Breast epithelium (tissue), 4 donors: Measurements from ENCODE around the gene ABCA4. TPM values are rescaled to one million over a fixed set of nuclear protein-coding genes. Genes with fewer than 3 reads are reported as not detected.

Experiments used
- DNase-seq, 2 donors: peaks; one replicate each; pipeline ENCODE4 v3.0.0-alpha.2; 2019; ENCODE audit warnings: low spot score in 2 of 2
- H3K27ac ChIP-seq, 2 donors: fragments of 200-600 bp; sonication (generic) in 1 of 2; one replicate each; pipeline ENCODE4 v1.5.1; 2016 to 2019; ENCODE audit warnings: mild to moderate bottlenecking in 1 of 2
- H3K27me3 ChIP-seq, 2 donors: fragments of 200-600 bp; sonication (generic) in 1 of 2; one replicate each; pipeline versions ENCODE4 v1.5.1 to v1.6.0; 2017 to 2019; ENCODE audit warnings: control low read depth in 1 of 2, mild to moderate bottlenecking in 1 of 2
- H3K36me3 ChIP-seq: fragments of 200-600 bp; one replicate; pipeline ENCODE4 v1.5.1; 2019
- H3K4me1 ChIP-seq, 2 donors: fragments of 200-600 bp; sonication (generic); one replicate each; pipeline ENCODE4 v1.5.1; 2016 to 2019; ENCODE audit warnings: control low read depth in 1 of 2
- H3K4me3 ChIP-seq, 3 donors: fragments of 200-600 bp; sonication (generic); 1 replicate in 2 of 3; 2 replicates in 1 of 3; pipeline ENCODE4 v1.5.1; 2016 to 2019; ENCODE audit warnings: mild to moderate bottlenecking in 3 of 3, moderate library complexity in 2 of 3
- H3K9me3 ChIP-seq, 2 donors: fragments of 200-600 bp; sonication (generic) in 1 of 2; one replicate each; pipeline ENCODE4 v1.5.1; 2016 to 2019; ENCODE audit warnings: control low read depth in 1 of 2
- POLR2A ChIP-seq: fragments of 450-650 bp; IDR thresholded peaks from one replicate; pipeline ENCODE4 v1.6.1; 2016; ENCODE audit warnings: antibody characterized with exemption, mild to moderate bottlenecking, moderate library complexity
- POLR2AphosphoS5 ChIP-seq, 3 donors: sonication (generic); formaldehyde crosslinking; IDR thresholded peaks; one replicate each; pipeline ENCODE4 v1.6.1; 2017; ENCODE audit warnings: antibody characterized with exemption in 3 of 3
- intact Hi-C: fragments of 100-400 bp; cut with DNase I; formaldehyde crosslinking; loops from one replicate; pipeline ENCODE4 v1.15.1; 2023; ENCODE audit warnings: low total_unique reads
- total RNA-seq, 3 donors: library from RNA; depleted of rRNA; stranded (reverse); fragments of >200 nt; gene quantifications; one replicate each; pipeline ENCODE4 v1.1.0, GENCODE V29; 2016
- TF ChIP-seq, protein P1 (sequence below), 3 donors: fragments of 450-650 bp; IDR thresholded peaks; one replicate each; pipeline ENCODE4 v1.5.1; 2016 to 2017; ENCODE audit warnings: antibody characterized with exemption in 3 of 3, mild to moderate bottlenecking in 3 of 3, moderate library complexity in 3 of 3

The ABCA4 gene
- total RNA-seq, 3 donors from 2014 or later: 0.16 to 3.5 (median 1.3) TPM

DNA sequence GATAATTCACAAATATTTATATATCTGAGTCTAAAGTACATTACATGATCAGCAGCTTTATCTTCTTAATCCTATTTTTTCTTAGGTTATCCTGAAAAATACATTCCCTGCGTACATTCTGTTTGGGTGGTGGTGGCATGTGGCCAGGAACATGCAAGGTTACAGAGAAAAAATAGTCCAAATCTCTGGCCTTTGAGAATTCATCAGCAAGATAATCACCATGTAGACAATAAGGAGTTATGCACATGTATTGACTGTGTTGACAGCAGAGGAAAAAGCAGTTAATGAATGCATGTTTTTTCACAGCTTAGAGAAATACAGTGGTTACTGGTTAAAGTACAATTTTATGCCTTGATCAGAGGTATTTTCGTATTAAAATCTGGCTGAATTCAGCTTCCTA lies 49.0 kb downstream of the ABCA4 start:
- no peak overlapping the region for H3K4me3 ChIP-seq
- no peak for DNase-seq
- no peak for TF ChIP-seq POLR2AphosphoS5 (IDR thresholded peaks at IDR 0.05)
- TF ChIP-seq, protein P1, sequence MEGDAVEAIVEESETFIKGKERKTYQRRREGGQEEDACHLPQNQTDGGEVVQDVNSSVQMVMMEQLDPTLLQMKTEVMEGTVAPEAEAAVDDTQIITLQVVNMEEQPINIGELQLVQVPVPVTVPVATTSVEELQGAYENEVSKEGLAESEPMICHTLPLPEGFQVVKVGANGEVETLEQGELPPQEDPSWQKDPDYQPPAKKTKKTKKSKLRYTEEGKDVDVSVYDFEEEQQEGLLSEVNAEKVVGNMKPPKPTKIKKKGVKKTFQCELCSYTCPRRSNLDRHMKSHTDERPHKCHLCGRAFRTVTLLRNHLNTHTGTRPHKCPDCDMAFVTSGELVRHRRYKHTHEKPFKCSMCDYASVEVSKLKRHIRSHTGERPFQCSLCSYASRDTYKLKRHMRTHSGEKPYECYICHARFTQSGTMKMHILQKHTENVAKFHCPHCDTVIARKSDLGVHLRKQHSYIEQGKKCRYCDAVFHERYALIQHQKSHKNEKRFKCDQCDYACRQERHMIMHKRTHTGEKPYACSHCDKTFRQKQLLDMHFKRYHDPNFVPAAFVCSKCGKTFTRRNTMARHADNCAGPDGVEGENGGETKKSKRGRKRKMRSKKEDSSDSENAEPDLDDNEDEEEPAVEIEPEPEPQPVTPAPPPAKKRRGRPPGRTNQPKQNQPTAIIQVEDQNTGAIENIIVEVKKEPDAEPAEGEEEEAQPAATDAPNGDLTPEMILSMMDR (IDR thresholded peaks at IDR 0.05): no peak
- no peak for TF ChIP-seq POLR2A
- no peak overlapping the region for H3K27ac ChIP-seq
- H3K9me3 ChIP-seq: no peaks in the 10 kb centered on the region
- H3K36me3 ChIP-seq: no peaks in the 10 kb centered on the region
- intact Hi-C loops: no loop called here
- H3K27me3 ChIP-seq: no peaks in the 10 kb centered on the region
- no peaks in the 10 kb centered on the region for H3K4me1 ChIP-seq

DNA sequence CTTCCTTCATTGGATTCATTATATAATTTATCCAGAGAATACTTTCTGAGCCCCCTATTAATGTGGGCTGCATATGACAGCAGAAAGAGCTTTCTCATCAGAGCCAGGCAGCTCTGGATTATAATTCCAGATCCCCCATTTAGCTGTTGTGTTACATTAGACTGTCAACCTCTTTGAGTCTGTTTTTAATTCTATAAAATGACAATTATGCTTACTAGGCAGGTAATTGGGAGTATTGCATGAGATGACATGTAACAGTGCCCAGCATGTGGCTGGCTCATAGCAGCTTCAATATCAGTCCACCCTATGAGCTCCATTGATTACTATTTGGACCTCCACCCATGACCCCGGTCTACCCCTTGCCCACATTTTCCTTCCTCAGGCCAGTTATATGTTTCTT lies 49.6 kb downstream of the ABCA4 start:
- intact Hi-C loops: no loop called here
- Histone ChIP-seq H3K4me1 (no peaks in the 10 kb centered on the region), H3K9me3 (no peaks in the 10 kb centered on the region), H3K27me3 (no peaks in the 10 kb centered on the region), H3K36me3 (no peaks in the 10 kb centered on the region), H3K4me3 (no peak overlapping the region), H3K27ac (no peak overlapping the region)
- DNase-seq: no peak
- TF ChIP-seq POLR2A: no peak
- TF ChIP-seq POLR2AphosphoS5 (IDR thresholded peaks at IDR 0.05): no peak
- TF ChIP-seq, protein P1 (IDR thresholded peaks at IDR 0.05): no peak

DNA sequence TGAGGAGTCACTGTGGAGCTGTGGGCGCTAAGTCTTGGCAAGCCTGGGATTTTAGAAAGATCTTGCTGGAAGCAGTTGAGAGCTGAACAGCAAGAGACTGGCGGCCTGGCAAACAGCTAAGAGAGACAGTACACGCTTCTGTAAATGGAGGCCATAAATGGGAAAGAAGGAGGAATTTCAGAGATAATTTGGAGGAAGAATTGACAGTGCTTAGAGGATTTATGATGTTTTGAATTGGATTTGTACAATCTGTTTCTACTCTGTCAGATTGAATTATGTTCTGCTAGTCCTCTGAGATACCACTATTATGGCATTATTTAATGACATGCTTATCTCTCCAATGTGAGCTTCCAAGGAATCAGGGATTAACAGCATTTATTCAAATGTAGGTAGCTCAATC lies 50.1 kb downstream of the ABCA4 start:
- H3K4me3 ChIP-seq: no peak overlapping the region
- no peaks in the 10 kb centered on the region for H3K36me3 ChIP-seq
- no peak for TF ChIP-seq POLR2AphosphoS5 (IDR thresholded peaks at IDR 0.05)
- H3K27ac ChIP-seq: peak overlapping the region in 1 of 2 donors; percentile 84
- intact Hi-C loops: no loop called here
- no peaks in the 10 kb centered on the region for H3K9me3 ChIP-seq
- DNase-seq: no peak
- H3K27me3 ChIP-seq: no peaks in the 10 kb centered on the region
- H3K4me1 ChIP-seq: no peaks in the 10 kb centered on the region

DNA sequence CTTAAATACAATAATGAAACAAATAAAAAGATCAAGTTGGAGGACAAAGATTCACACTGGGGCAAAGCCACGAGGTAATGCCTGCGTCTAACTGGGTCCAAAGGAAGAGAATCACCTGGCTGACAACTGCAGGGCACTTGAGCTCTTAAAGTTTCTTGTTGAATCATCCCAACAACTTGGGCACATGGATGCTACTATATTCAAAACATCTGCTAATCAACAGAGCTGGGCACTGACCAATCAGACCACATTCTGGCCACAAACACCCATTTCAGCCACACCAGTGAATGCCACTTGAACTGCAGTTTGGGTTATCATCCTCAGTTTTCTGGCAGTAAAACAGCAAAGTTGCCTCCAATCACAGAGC lies 51.0 kb downstream of the ABCA4 start:
- Histone ChIP-seq H3K36me3 (no peaks in the 10 kb centered on the region), H3K27ac (peak overlapping the region; percentile 63 to 84)
- intact Hi-C loops: no loop called here

DNA sequence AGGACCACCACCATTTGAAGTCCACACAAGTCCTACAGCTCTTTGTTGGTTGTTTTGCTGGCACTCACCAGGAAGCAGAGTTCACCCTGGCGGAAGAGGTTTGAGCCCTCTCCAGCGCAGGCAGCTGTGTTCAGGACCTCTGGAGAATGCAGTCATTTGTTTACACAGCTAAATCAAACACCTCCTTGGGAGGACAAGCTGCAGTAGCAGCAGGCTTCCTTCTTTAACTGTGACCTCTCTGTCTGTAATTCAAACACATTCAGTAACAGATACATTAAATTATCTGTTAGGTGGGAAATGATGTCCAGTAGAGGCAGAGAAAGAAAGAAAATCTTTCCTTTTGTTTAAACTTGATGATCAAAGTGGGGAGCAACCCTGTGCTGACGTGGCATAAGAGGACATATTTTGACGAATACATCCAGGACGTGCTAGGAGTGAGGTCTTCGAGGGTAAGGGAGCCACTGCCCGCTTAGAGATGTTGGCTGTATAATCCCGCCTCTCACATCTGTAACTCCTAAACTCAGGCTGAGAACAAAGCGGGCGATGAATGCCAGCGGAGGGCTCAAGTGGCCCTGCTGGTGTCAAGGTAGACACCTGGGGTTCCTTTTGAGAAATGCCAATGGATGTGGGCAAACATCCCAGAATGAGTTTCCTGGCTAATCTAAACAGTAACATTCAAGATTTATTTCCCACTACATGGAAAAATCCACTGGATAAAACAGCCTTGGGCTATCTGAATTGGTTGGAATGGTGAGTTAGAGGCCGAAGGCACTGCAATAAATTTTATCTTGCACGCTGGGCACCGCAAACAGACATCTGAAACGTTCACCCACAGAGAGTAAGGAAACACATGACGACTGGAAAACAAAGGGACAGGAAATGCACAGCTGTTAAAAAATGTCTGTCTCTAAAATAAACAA lies 51.7 kb downstream of the ABCA4 start:
- H3K4me1 ChIP-seq: no peaks in the 10 kb centered on the region
- no peaks in the 10 kb centered on the region for H3K27me3 ChIP-seq
- peak overlapping the region; percentile 63 to 84 for H3K27ac ChIP-seq
- DNase-seq: peak in 1 of 2 donors; percentile 59
- no peaks in the 10 kb centered on the region for H3K9me3 ChIP-seq
- intact Hi-C loops: no loop called here
- H3K4me3 ChIP-seq: no peak overlapping the region
- H3K36me3 ChIP-seq: no peaks in the 10 kb centered on the region
- peak in 1 of 3 donors; percentile 7 for TF ChIP-seq POLR2AphosphoS5 (IDR thresholded peaks at IDR 0.05)
- TF ChIP-seq, protein P1 (IDR thresholded peaks at IDR 0.05): no peak
- TF ChIP-seq POLR2A: no peak

More for the DNA sequence above, 51.0 kb downstream of the ABCA4 start:
- no peak for DNase-seq
- TF ChIP-seq POLR2A (no peak), POLR2AphosphoS5 (IDR thresholded peaks at IDR 0.05) (no peak)
- TF ChIP-seq, protein P1 (IDR thresholded peaks at IDR 0.05): no peak
- Histone ChIP-seq H3K27me3 (no peaks in the 10 kb centered on the region), H3K9me3 (no peaks in the 10 kb centered on the region), H3K4me3 (no peak overlapping the region), H3K4me1 (no peaks in the 10 kb centered on the region)
